ENCODE results near the gene PFKFB1.
A peak's percentile ranks its signal among the peaks of the same experiment; 100 is the strongest.

Gene PFKFB1

DNA sequence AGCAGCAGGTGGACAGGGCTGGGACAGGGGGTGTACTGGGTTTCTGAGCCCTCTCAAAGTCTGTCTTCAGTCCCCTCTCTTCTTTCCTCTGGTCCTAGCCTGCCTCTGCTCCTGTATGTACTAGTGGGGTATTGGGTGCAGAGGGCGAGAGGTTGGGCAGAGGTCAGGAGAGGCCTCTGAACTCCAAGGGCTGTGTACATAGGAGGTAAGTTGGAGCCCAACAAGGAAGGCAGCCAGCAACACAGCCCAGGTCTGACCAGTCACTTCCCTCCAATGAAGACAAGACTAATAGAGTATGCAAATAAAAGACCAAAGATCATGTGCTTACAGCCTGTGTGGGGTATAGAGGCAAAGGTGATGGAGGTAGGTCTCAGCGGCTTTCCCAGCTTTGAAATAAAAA, at the start of gene PFKFB1:
Gene PFKFB1, minus strand, starts transcription at position 90 of the 400 bp plus-strand sequence. CDS start 181 bp downstream, outside the sequence.
- no peak for DNase-seq

DNA sequence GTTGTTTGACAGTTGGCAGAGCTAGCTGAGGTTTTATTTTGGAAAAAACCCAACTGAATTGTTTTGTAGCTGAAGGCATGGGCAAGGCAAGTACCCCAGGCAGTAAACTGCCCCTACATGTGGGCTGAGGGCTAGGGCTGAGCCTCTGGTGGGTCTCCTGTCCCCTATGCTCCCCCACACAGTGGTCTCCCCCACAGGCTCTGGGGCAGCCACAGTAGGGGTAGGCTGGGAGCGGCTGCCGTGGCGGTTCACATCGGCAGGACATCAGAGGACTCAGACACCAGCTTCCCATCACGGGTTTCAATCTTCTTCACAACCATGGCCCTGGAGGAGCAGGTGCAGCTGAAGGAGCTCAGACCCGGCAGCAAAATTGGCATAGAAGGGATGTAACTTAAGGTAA, 47.5 kb upstream of the PFKFB1 start:
- no peak for DNase-seq

DNA sequence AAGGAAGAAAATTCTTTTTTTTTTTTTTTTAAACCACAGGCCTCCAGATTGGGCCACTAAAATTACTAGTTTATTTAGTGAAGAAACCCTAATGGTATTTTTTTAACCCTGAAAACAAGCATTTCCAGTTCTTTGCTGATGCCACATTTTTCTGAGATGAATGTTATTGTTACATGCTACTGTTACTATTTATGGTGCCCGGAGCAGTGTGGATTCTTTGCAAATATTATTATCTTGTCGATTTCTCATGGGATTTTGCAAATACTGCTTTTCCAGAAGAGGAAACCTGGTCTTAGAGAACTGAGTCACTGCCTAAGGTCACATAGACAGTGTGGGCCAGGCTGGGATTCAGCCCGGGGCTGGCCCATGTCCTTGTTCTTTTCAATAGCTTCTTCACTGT, 45.5 kb upstream of the PFKFB1 start:
- no peak for DNase-seq

GRCh38 chrX:55033429-55033828, 39.4 kb upstream of the PFKFB1 start:
- DNase-seq: no peak

GRCh38 chrX:55030271-55031205, 36.5 kb upstream of the PFKFB1 start, which contains the start of gene ALAS2:
Gene ALAS2, minus strand, starts transcription at chrX:55030977. Its CDS starts 4,977 bp downstream, at chrX:55026000.
- DNase-seq: no peak

- DNase-seq: no peak
Observed at GRCh38 chrX:55029291-55029690, 35.3 kb upstream of the PFKFB1 start.

DNA sequence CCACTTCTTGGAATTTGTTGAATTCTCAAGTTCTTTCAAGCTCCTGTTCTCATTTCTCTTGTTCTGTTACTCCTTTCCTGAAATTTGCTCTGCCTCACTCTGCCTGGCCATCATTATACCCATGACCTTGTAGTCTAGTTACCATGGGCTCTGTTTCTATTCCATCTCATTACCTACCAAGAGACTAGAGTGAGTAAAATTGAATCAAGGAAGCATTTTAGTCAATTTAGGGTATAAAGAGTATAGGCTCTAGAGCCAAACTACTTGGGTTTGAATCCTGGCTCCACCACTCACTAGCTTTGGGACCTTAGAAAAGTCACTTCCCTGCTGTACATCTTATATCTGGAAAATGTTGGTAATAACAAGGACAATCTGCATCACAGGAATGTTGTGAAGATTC, 34.6 kb upstream of the PFKFB1 start:
- DNase-seq: no peak

DNA sequence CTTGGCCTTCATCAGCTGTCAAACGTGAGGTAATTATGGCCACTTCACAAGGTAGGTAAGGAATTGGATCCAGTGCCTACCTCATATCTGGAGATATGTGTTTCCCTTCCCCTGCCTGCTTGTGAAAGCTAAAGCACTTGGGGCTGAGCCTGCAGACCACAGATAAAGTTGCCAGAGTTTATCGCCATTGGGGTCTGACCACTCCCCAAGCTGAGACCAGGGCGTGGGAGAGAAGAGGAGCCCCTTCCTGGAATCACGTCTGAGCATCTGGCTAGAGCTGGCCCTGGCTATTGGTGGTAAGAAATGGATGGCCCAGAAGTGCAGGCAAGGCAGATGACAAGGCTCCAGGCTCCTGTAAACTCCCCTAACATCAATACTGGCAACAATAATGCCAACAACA, 34.1 kb upstream of the PFKFB1 start:
- DNase-seq: no peak

GRCh38 chrX:55026840-55027239, 32.9 kb upstream of the PFKFB1 start:
- no peak for DNase-seq

GRCh38 chrX:55026143-55026542, 32.2 kb upstream of the PFKFB1 start:
- no peak for DNase-seq

- no peak for DNase-seq
Observed at GRCh38 chrX:55014897-55015299, 20.9 kb upstream of the PFKFB1 start.

DNA sequence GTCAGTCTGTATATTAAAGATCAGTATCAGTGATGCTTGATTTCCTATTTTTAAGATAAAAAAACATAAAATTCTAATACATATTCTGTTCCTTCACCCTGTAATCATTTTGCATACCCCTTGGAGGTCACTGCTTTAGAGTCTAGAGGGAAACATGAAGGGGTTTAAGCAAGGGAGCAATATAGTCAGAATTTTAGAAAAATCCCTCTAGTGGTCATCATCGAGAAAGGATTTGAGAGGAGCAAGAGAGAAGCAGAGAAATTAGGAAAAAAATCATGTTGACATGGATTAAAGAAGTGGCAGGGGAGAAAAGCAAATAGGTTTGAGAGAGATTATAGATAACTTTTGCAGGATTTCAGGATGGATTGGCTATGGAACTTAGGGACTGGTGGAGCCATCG, 17.3 kb upstream of the PFKFB1 start:
- DNase-seq: no peak

GRCh38 chrX:55008571-55009358, 14.8 kb upstream of the PFKFB1 start:
- no peak for DNase-seq

DNA sequence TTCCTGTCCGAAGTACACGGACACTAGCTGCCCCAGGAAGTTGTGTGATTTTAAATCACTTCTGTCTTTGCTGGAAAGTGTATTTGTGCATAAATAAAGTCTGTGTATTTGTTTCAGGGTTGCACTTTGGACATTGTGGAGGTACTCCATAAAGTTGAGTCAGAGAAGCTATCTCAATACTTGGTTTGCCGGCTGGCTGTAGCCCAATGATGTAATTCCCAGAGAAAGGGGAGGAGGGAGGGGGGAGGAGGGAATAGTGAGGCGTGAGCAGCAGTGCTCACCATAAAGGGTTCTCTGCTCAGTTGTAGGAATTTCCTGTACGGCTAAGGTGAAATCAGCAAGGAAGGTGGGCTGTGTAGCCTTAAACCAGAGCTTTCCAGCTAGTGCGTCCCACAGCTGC, 13.7 kb upstream of the PFKFB1 start:
- DNase-seq: no peak

- DNase-seq: no peak
Observed at GRCh38 chrX:55006827-55007621, 13.0 kb upstream of the PFKFB1 start.

GRCh38 chrX:55005256-55005655, 11.3 kb upstream of the PFKFB1 start:
- no peak for DNase-seq

DNA sequence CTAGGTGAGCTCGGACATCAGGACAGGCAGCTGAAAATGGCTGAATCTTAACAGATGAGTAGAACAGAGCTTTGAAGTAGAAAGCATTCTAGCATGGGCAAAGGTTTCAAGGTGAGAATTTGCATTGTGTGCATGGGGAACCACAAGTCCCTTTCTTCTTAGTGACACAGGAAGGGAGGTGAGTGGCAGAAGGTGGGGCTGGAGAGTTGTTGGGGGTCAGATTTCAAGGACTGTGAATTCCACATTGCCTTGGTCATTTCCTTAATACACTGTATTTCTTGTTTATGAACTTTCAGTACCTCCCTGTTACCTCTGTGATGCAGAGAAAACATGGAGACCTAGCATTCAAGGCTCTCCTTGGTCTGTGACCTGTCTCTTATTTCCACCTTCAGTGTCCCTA, 10.2 kb upstream of the PFKFB1 start:
- no peak for DNase-seq

GRCh38 chrX:54999717-55000598, 6.0 kb upstream of the PFKFB1 start, which contains the start of gene APEX2:
Gene APEX2, plus strand, starts transcription at chrX:55000363. Its CDS starts 60 bp downstream, at chrX:55000423.
- DNase-seq: peak; percentile 79

- DNase-seq: no peak
Observed at GRCh38 chrX:54995621-54996020, 1.6 kb upstream of the PFKFB1 start.

DNA sequence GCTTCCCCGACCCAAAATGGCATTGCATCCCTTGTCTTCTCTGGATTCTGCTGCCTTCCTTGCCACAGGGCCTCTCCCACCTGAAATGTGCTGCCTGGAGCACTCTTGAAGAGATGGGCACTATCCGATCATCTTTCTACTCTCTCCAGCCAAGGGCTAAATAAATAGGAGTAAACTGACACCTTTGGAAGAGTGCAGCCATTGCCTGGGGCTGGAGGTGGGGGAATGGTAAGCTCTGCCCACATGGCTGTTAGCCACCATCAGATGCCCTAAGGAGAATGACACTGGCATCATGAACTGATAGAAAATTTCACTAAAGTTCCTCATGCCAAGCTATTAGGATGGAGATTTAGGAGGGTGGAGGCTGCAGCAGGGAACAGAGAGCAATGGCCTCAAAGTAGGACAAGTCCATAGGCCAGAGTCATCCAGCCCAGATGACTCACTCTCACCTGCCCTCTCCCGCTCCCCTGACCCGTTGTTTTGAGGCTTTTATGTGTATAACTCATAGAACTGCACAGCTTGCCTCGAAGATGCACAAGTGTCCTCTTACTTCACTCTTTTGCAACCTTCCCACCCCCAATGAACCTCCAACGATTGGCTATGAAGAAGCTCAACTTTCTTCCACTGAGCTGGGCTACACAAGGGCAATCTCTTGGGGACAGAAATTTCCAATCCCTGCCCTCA, 822 bp upstream of the PFKFB1 start:
- no peak for DNase-seq

All from NK-92 treated with Interleukin-12 subunit alpha and Interleukin-12 subunit beta, amount 100 ng/mL, for 24 hours (cell line).